C4-2B (cell line): ENCODE measurements around the gene FAM241A.

Source experiments
- ZFX ChIP-seq: fragments of 450-650 bp; IDR thresholded peaks from 2 replicates; pipeline ENCODE4 v1.6.1; 2017
- TF ChIP-seq, protein P1 (sequence below): fragments of 450-650 bp; conservative IDR thresholded peaks from 2 replicates; pipeline ENCODE4 v1.5.1; 2017; ENCODE audit warnings: mild to moderate bottlenecking

DNA sequence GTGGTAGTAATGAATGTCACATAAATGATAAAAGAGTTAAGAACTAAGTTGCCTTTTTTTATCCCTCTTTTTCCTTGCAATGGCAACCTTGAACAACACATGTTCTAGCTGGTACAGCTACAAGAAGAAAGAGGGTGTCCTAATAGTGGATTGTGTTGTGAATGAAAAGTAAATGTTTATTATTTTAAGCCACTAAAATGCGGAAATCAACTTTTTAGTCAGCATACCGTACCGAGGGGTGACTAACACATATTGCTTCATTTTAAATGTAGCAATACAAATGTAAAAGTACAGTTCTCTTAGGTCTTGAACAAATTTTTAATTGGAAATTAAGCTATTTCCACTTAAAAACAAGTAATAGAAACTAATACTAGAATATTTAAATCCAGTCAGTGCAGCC is 68.6 kb downstream of the FAM241A start:
- TF ChIP-seq, protein P1, sequence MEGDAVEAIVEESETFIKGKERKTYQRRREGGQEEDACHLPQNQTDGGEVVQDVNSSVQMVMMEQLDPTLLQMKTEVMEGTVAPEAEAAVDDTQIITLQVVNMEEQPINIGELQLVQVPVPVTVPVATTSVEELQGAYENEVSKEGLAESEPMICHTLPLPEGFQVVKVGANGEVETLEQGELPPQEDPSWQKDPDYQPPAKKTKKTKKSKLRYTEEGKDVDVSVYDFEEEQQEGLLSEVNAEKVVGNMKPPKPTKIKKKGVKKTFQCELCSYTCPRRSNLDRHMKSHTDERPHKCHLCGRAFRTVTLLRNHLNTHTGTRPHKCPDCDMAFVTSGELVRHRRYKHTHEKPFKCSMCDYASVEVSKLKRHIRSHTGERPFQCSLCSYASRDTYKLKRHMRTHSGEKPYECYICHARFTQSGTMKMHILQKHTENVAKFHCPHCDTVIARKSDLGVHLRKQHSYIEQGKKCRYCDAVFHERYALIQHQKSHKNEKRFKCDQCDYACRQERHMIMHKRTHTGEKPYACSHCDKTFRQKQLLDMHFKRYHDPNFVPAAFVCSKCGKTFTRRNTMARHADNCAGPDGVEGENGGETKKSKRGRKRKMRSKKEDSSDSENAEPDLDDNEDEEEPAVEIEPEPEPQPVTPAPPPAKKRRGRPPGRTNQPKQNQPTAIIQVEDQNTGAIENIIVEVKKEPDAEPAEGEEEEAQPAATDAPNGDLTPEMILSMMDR, result no peak
- no peak for TF ChIP-seq ZFX
